ENCODE data around the gene FAM89B.

The FAM89B gene

GRCh38 chr11:65532388-65533064, 39.8 kb upstream of the FAM89B start:
- TF ChIP-seq CTCF (IDR thresholded peaks at IDR 0.05; ENCODE audit: insufficient read depth, low read length, poor library complexity, severe bottlenecking) (no peak), EZH2phosphoT487 (conservative IDR thresholded peaks at IDR 0.05; ENCODE audit: low read length) (no peak)
- no peak overlapping the region for H3K9ac ChIP-seq (ENCODE audit: low read length)

GRCh38 chr11:65535102-65535501, 37.2 kb upstream of the FAM89B start:
- Histone ChIP-seq H3K4me2 (ENCODE audit: low read depth, low read length, poor library complexity, severe bottlenecking) (no peak overlapping the region), H3K36me3 (ENCODE audit: low read length) (no peaks in the 10 kb centered on the region), H4K20me1 (ENCODE audit: low read depth, low read length) (no peaks in the 10 kb centered on the region), H3K9me3 (ENCODE audit: insufficient read depth, low read length) (no peaks in the 10 kb centered on the region), H3K4me3 (ENCODE audit: insufficient read depth, low read length, poor library complexity, severe bottlenecking) (no peak overlapping the region), H3K79me2 (ENCODE audit: insufficient read depth, low read length) (no peaks in the 10 kb centered on the region), H3K27me3 (ENCODE audit: low read length) (no peaks in the 10 kb centered on the region), H2AFZ (ENCODE audit: low read depth, low read length, severe bottlenecking) (no peak overlapping the region), H3F3A (ENCODE audit: insufficient read depth) (no peaks in the 10 kb centered on the region), H3K9me2 (replicated peaks; ENCODE audit: insufficient read depth, low read length) (no peaks in the 10 kb centered on the region), H3K9ac (ENCODE audit: low read length) (no peak overlapping the region), H3K27ac (ENCODE audit: low read depth, low read length) (no peak overlapping the region)
- TF ChIP-seq CTCF (IDR thresholded peaks at IDR 0.05; ENCODE audit: insufficient read depth, low read length, poor library complexity, severe bottlenecking) (no peak), EZH2phosphoT487 (conservative IDR thresholded peaks at IDR 0.05; ENCODE audit: low read length) (no peak)

More at GRCh38 chr11:65532388-65533064, 39.8 kb upstream of the FAM89B start:
- Histone ChIP-seq H3K9me3 (ENCODE audit: insufficient read depth, low read length) (no peaks in the 10 kb centered on the region), H3K79me2 (ENCODE audit: insufficient read depth, low read length) (no peaks in the 10 kb centered on the region), H3F3A (ENCODE audit: insufficient read depth) (no peaks in the 10 kb centered on the region), H3K4me2 (ENCODE audit: low read depth, low read length, poor library complexity, severe bottlenecking) (no peak overlapping the region), H4K20me1 (ENCODE audit: low read depth, low read length) (no peaks in the 10 kb centered on the region), H3K9me2 (replicated peaks; ENCODE audit: insufficient read depth, low read length) (no peaks in the 10 kb centered on the region), H2AFZ (ENCODE audit: low read depth, low read length, severe bottlenecking) (no peak overlapping the region), H3K4me3 (ENCODE audit: insufficient read depth, low read length, poor library complexity, severe bottlenecking) (no peak overlapping the region), H3K27me3 (ENCODE audit: low read length) (no peaks in the 10 kb centered on the region), H3K27ac (ENCODE audit: low read depth, low read length) (no peak overlapping the region), H3K36me3 (ENCODE audit: low read length) (no peaks in the 10 kb centered on the region)

GRCh38 chr11:65536412-65537295, 35.7 kb upstream of the FAM89B start:
- Histone ChIP-seq H3K9me3 (ENCODE audit: insufficient read depth, low read length) (no peaks in the 10 kb centered on the region), H2AFZ (ENCODE audit: low read depth, low read length, severe bottlenecking) (no peak overlapping the region), H3K27ac (ENCODE audit: low read depth, low read length) (no peak overlapping the region), H3K79me2 (ENCODE audit: insufficient read depth, low read length) (no peaks in the 10 kb centered on the region), H3K4me3 (ENCODE audit: insufficient read depth, low read length, poor library complexity, severe bottlenecking) (no peak overlapping the region), H3K27me3 (ENCODE audit: low read length) (no peaks in the 10 kb centered on the region), H3K4me2 (ENCODE audit: low read depth, low read length, poor library complexity, severe bottlenecking) (no peak overlapping the region), H3K9ac (ENCODE audit: low read length) (no peak overlapping the region), H3K36me3 (ENCODE audit: low read length) (no peaks in the 10 kb centered on the region), H3K9me2 (replicated peaks; ENCODE audit: insufficient read depth, low read length) (no peaks in the 10 kb centered on the region), H3F3A (ENCODE audit: insufficient read depth) (no peaks in the 10 kb centered on the region; the same call in 1 of the 2 replicates), H4K20me1 (ENCODE audit: low read depth, low read length) (no peaks in the 10 kb centered on the region)
- TF ChIP-seq CTCF (IDR thresholded peaks at IDR 0.05; ENCODE audit: insufficient read depth, low read length, poor library complexity, severe bottlenecking): no peak
- no peak for TF ChIP-seq EZH2phosphoT487 (conservative IDR thresholded peaks at IDR 0.05; ENCODE audit: low read length)

All from SU-DHL-6 (cell line).